Astrocyte (in vitro differentiated cells and primary cell): ENCODE measurements around the gene ME3.

Source experiments
- CTCF ChIP-seq: IDR thresholded peaks from 2 replicates; pipeline ENCODE4 v1.5.1; 2011; ENCODE audit warnings: low read depth, mild to moderate bottlenecking, inconsistent platforms, low read length, moderate library complexity; ENCODE audit not compliant: insufficient read depth
- EZH2 ChIP-seq: IDR thresholded peaks from 2 replicates; pipeline ENCODE4 v1.6.1; 2012; ENCODE audit warnings: mild to moderate bottlenecking, low read length, inconsistent platforms; ENCODE audit not compliant: insufficient read depth

- TF ChIP-seq CTCF (no peak), EZH2 (no peak)
Measured at GRCh38 chr11:86671531-86672006, 847 bp downstream of the ME3 start.
